GM21528 (cell line): Measurements from ENCODE around the gene SMARCD1.
"Not testable (repeated sequence)": the region's sequence is repeated elsewhere in the genome, so short reads cannot be mapped to it uniquely, and the experiment has no call there.

Experiments used
- ATAC-seq: cut with Tn5 transposase; IDR thresholded peaks from one replicate; pipeline ENCODE4 v1.9.1; 2021; ENCODE audit warnings: mild to moderate bottlenecking, moderate library complexity; ENCODE audit not compliant: unreplicated experiment, low FRiP score

Gene SMARCD1

DNA sequence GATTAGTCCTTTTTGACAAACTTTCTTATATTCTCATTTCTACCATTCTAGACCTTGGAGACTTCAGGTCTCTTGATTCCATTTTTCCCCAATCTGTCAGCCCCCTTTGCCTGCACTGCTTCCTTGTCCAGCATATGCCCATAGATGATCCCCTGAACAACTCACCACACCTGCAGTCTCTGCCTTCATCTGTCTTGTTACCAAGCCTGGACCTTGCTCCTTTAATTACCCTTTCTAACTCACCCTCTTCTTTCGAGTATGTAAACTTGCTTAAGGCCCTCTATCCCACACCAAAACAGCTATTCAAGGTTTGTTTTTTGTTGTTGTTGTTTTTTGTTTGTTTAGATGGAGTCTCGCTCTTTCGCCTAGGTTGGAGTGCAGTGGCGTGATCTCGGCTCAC, 36.5 kb downstream of the SMARCD1 start:
- no peak for ATAC-seq

GRCh38 chr12:50123203-50123602, 38.1 kb downstream of the SMARCD1 start:
- no peak for ATAC-seq

DNA sequence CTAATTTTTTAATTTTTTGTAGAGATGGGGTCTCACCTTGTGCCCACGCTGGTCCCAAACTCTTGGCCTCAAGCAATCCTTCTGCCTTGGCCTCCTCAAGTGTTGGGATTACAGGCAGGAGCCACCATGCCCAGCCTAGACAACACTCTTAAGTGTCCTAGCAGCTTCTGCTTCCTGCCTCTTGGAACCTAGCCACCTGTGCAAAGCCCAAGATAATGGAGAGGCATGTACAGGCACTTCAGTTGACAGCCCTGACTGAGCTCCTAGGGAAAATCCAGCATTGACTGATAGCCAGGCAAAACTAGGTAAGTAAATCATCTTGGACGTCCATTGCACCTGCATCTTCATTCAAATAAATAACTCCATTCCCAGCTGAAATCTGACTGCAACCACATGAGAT, 42.4 kb downstream of the SMARCD1 start:
- ATAC-seq = no peak

DNA sequence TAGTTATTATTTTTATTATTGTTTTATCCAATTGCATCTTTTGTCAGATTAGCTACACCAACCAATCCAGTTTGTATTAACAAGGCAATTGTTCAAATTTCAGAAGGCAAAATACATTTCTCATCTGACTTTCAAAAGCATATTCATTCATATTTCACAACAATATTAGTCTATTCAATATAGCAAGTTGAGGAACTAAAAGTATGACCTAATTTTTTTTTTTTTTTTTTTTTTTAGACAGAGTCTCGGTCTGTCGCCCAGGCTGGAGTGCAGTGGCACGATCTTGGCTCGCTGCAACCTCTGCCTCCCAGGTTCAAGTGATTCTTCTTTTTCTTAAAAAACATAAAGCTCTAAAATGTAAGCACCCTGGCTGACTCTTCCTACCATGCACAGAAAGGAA, 44.1 kb downstream of the SMARCD1 start:
- ATAC-seq = no peak

GRCh38 chr12:50132505-50133135, 47.5 kb downstream of the SMARCD1 start:
- no peak for ATAC-seq

DNA sequence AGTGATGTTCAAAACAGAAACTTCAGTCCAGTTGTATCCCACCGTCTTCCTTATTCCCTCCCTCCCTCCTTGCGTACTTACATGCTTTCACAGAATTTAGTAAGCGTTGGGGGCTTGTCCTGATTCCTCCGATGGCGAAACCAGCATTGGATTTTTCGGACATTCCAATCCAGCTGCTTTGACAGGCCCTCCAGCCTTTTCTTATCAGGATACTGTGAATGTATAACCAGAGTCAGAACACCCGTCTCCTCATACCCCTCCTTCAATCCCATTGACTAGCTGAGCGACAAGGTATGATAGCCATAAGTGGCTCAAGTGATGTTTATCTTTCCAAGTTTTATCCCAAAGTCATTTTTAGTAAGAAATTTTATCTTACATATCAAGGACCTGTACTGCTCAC, 57.9 kb downstream of the SMARCD1 start:
- ATAC-seq = no peak

DNA sequence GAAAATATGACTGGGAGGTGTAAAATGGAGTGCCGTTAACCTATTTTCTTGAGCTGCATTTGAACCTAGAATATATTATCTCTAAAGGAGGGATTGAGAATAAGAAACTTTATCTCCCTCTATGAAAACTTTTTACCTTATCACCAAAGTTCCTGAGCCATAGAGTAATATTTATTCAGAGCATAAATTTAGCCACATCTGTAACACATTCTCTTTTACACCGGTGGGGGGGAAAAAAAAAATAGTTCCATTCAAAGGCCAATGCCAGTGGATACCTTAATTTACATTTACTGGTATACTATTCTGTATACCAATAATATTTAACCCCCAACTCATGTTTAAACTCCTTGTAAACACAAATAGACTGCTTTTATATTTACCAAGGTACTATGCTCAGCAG, 60.3 kb downstream of the SMARCD1 start:
- no peak for ATAC-seq

GRCh38 chr12:50147281-50147680, 62.1 kb downstream of the SMARCD1 start:
- ATAC-seq = no peak

DNA sequence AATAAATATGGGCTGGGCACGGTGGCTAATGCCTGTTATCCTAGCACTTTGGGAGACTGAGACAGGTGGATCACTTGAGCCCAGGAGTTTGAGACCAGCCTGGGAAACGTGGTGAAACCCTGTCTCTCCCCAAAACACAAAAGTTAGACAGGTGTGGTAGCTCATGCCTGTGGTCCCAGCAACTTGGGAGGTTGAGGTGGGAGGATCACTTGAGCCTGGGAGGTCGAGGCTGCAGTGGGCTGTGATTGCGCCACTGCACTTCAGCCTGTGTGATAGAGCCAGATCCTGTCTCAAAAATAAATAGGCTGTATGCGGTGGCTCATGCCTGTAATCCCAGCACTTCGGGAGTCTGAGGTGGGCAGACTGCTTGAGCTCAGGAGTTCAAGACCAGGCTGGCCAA, 62.9 kb downstream of the SMARCD1 start:
- ATAC-seq = not testable (repeated sequence)

DNA sequence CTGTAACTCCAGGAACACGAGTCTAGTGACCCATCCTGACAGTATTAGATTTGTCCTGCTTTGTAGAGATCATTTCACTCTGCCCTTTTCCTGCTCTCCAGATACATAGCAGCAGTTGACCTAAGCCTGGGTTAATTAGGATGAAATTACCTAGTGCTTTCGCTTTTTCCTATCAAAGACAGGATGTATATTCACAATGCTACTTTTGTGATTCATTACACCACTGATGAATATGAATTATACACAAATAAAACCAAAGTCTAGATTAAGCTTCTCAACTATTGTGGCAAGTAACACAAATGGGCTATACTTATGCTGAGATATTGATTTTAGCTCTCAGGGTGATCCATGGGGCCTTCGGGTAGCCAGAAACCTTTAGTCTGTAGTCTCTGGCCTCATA, 64.2 kb downstream of the SMARCD1 start:
- ATAC-seq = no peak
